GM10248 (cell line): ENCODE measurements around the gene CACNA1H.

Experiments
- CTCF ChIA-PET: fragments of 300-600 bp; sonication (Branson Sonifier 250); formaldehyde crosslinking; extraction: SDS; loops from one replicate; lab custom pipeline; 2021; ENCODE audit warnings: antibody characterized with exemption; lab: Yijun Ruan, JAX
- POLR2A ChIA-PET: fragments of 350-650 bp; sonication (Branson Sonifier 250); formaldehyde crosslinking; extraction: SDS; loops from one replicate; lab custom pipeline; 2020; ENCODE audit warnings: antibody characterized with exemption; lab: Yijun Ruan, JAX
- DNase-seq: peaks from one replicate; pipeline ENCODE4 v3.0.0; 2012; ENCODE audit errors: extremely low spot score
- TF ChIP-seq, protein P1 (sequence below): IDR thresholded peaks from 2 replicates; pipeline ENCODE4 v1.5.1; 2012; ENCODE audit warnings: mild to moderate bottlenecking, low read depth; ENCODE audit errors: extremely low read depth, missing control alignments, control extremely low read depth

Gene CACNA1H

DNA sequence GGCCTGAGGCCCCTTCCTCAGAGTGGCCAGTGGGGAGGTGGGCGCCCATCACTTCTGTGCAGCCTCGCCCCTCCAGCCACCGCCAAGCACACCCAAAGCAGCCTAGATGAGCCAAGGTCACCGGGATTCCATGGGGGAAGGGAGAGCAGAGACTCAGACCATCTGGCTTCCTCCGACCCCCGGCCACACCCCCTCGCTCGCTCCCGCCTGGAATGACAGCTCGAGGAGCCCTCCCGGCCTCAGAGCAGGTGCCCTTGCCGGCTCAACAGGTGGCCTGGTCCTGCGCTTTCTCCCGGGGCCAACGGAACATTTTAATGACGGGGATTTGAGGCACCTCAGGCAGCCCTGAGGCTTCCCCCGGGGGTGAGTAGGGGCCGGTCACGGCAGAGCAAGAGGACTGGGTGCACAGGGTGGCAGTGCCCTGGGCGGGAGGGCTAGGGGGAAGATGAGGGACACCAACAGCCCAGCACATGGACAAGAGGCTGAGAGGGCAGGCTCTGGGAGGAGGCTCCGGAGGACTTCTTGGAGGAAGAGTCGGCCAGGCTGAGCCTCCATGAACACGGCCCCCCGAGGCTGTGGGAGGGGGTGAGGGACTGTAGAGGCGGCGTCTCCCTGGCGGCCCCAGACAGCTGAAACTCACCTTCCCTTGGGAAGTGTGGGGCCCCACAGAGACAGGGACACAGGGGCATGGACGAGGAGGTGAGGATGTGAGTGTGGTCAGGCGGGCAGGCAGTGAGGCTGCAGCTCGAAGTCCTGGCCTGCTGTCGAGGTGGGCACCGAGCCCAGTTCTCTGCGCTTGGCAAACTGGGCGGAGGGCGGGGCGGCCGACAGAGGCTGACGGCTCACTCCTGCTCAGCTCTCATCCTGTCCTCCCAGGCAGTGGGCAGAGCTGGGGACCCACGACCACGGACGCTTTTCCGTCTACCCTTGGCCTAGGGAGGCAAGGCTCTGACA, 44.3 kb upstream of the CACNA1H start:
- no peak for DNase-seq
- CTCF ChIA-PET: no interaction called here
- POLR2A ChIA-PET: no interaction called here
- TF ChIP-seq, protein P1, sequence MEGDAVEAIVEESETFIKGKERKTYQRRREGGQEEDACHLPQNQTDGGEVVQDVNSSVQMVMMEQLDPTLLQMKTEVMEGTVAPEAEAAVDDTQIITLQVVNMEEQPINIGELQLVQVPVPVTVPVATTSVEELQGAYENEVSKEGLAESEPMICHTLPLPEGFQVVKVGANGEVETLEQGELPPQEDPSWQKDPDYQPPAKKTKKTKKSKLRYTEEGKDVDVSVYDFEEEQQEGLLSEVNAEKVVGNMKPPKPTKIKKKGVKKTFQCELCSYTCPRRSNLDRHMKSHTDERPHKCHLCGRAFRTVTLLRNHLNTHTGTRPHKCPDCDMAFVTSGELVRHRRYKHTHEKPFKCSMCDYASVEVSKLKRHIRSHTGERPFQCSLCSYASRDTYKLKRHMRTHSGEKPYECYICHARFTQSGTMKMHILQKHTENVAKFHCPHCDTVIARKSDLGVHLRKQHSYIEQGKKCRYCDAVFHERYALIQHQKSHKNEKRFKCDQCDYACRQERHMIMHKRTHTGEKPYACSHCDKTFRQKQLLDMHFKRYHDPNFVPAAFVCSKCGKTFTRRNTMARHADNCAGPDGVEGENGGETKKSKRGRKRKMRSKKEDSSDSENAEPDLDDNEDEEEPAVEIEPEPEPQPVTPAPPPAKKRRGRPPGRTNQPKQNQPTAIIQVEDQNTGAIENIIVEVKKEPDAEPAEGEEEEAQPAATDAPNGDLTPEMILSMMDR: no peak

- ChIA-PET POLR2A (no interaction called here), CTCF (no interaction called here)
- DNase-seq: no peak
- TF ChIP-seq, protein P1: no peak
These were observed 43.3 kb upstream of the CACNA1H start for GRCh38 chr16:1109648-1110047.

DNA sequence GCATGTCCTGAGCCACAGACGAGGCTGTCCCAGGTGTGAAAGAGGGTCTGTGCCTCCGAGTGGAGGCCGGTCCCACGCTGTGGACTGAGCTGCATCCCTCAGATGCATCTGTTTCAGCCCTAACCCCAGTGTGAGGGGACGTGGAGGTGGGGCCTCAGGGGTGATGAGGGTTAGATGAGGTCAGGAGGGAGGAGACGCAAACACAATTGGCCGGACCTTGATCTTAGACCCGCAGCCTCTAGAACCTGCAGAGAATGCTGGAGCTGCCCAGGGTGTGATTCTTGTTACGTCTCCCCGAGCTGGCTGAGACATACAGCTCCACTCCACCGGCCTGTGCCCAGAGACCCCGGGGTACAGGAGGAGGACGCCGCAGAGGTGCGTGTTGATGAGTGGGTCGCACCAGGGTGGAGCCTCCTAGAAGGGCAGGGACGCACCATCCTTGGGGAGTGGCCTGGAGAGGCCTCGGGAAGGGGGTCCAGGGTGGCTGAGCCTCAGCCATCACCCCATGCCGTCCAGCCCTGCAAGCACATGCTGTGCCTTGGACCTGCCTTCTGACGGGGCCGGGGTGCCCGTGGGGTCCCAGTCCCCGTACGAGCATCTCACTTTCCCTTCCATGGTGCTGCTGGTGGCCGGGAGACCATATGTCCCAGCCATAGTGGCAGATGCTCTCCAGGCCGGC, 40.3 kb upstream of the CACNA1H start:
- ChIA-PET CTCF (interaction anchor here (1.8 kb wide), 1 partner anchor 9 kb away, joined by 5 read pairs; no protein-coding TSS in a partner anchor), POLR2A (no interaction called here)
- TF ChIP-seq, protein P1: no peak
- no peak for DNase-seq

- TF ChIP-seq, protein P1: no peak
These were observed 39.4 kb upstream of the CACNA1H start for GRCh38 chr16:1113489-1113888.

DNA sequence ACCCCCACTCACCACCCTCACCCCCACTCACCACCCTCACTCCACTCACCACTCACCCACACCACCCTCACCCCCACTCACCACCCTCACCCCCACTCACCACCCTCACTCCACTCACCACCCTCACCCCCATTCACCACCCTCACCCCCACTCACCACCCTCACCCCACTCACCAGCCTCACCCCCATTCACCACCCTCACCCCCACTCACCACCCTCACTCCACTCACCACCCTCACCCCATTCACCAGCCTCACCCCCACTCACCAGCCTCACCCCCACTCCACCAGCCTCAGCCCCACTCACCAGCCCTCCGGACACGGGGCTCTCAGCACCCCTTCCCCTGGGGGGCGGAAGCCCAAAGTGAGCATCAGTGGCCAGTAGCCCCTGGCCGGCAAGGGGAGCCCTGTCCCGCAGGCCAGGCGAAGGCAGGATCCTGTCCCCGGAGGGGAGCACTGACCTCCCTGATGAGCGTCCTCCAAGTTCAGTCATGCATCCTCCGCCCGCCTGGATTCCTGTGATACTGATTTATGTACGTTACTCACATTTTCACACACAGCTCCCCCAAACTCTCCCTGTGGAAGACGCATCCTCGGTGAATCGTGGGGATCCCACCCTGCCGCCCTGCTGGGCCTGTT, 38.9 kb upstream of the CACNA1H start:
- TF ChIP-seq, protein P1: no peak
- POLR2A ChIA-PET: no interaction called here
- CTCF ChIA-PET: no interaction called here
- no peak for DNase-seq

More at GRCh38 chr16:1113489-1113888, 39.4 kb upstream of the CACNA1H start:
- CTCF ChIA-PET: no interaction called here
- no peak for DNase-seq
- POLR2A ChIA-PET: no interaction called here

DNA sequence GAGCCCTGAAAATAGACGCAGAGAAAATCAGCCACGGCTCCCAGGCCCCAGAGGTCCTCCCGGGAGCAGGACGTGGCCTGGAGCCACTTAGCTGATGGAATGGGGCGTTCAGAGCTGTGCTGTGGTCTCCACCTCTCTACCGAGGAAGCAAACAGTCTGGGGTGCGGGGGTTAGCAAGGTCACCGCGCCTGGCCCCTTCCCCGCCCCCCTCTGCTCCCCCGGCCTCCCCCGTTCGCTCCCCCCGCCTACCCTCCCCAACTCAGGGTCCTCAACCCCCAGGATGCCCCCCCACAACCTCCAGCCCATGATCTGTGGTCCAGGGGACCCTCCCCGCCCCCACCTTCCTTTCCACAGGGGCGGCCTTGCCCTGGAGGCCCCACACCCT, 36.2 kb upstream of the CACNA1H start:
- no peak for DNase-seq
- TF ChIP-seq, protein P1: no peak
- ChIA-PET CTCF (no interaction called here), POLR2A (no interaction called here)
